HG02678 (cell line): ENCODE measurements around the gene GPR107.

Source experiments
- ATAC-seq: cut with Tn5 transposase; IDR thresholded peaks from one replicate; pipeline ENCODE4 v1.9.1; 2021; ENCODE audit warnings: mild to moderate bottlenecking, moderate library complexity; ENCODE audit not compliant: unreplicated experiment

Gene GPR107

DNA sequence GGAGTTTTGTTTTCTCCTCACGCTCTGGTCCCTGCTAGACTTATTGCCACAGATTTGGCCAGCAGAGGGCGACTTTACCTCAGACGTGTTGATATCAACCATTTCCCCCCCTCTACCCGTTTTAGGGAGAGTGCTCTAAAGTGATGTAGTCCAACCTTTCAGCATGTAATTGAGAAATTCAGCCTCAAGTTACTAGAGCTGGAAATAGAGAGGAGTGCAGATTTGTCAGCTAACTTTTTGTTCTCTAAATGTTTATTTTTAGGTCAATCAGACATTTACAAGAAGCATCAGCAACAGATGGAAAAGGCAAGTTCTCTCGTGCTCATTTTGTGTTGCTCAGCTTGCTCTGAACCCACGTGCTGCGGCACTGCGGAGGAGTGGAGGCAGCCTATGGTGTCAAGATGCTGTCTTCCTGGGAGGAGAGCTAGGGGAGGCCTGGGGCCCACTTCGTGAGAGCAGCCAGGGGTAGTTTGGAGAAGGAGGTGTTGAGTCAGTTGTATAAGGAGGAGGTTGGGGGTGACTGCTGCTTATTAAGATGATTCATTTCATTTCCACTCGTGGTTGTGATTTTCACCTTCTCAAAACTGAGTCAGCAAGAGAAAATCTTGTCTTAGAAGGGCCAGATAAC is 53.6 kb downstream of the GPR107 start:
- no peak for ATAC-seq

DNA sequence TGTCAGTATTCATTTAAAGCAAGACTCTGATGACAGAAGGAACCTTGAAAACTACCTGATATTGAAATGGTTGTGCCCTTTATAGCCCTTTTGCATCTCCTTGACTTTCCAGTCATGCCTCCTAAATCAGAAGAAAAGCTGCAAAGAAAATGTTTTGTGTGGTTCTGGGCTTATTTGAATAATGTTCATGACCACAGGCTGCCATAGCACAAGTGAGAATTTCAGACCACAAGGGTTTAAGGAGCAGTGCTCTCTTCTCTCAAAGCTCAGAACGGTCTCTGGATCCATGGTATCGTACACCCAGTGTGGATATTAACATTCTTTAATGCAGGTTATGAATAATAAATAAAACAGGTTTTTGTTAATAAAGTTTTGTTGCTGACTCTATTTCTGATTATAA is 54.2 kb downstream of the GPR107 start:
- ATAC-seq, result no peak

DNA sequence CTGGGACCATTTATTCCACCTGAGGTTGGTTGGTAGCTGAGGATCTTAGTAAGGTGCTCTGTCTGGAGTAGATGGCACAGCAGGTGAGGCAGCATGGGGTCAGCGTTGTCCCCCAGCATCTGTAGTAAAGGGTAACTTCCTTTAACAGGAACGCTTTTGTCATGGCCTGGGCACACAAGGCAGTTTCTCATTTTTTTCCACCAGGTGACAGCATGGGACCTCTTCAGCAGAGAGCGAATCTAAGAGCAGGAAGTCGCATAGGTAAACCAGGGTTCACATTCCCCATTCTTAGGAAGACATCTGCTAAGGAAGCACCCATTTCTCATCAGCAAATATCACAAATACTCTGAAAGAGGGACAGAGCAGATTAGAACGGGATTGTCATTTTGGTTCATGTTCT is 56.5 kb downstream of the GPR107 start:
- no peak for ATAC-seq

DNA sequence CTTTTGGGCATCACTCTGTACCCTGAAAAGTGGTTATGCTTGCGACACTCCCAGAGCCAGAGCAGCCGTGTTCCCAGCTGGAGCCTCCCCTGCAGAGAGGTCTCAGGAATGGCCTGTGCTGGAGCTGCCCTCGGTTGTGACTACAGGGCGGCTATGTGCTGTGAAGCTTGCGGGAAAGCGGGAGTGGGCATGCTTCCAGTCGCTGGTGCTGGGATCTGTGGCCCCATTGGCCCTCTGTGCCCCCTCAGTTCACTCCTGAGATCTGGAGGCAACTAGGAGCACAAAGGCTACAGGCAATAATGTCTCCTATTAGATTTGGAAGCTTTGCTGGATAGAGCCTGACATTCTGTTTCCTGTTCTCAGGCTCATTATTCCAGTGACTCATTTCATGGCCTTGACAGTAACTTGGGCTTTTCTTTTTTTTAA is 56.9 kb downstream of the GPR107 start:
- ATAC-seq, result no peak

DNA sequence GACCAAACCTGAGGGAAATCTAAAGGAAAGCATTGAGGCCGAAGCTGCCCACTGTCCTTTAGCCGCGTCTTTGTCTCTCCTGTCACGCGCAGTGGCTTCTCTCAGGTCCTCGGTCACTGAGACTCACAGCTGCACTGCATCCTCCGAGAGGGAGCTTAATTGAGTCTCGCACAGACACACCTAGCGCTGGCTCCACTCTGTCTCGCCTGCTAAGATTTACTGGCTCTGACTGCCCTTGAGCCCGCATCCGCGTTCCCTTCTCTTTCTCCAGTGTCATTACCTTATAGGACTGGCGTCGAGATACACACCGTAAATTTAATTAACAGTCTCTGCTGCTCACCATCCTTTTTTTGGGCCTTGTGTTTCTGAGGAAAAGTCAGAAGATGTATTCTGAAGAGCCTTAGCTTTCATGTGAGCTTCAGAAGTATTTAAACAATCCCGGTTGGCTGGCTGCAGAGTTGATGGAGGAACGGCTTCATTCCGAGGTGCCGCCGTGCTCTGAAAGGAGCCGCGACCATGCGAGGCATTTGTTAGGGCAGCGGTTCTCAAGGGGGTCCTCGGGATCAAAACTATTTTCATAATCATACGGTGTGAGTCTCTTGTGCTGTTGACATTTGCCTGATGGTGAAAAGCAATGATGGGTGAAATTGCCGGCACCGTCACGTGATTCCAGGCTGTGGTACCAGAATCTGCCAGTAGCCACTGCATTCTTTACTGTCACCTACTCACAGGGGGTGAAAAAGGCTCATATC is 58.3 kb downstream of the GPR107 start:
- ATAC-seq, result no peak

DNA sequence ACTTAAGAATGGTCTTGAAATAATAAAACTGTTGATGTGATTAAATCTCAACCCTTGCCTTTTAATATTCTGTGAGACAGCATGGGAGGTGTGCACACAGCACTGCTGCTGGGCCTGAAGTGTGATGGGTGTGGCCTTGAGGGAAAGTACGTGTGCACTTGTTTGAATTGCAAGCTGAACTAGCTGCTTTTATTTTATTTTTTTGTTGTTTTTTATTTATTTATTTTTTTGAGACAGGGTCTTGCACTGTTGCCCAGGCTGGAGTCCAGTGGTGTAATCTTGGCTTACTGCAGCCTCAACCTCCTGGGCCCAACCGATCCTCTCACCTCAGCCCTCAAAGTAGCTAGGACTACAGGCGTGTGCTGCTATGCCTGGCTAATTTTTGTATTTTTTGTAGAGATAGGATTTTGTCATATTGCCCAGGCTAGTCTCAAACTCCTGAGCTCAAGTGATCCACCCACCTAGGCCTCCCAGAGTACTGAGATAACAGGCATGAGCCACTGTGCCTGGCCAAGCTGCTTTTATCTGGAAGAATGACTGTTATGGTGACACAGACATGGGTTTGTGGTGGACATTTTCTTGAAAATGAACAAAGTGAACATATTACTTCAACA is 58.9 kb downstream of the GPR107 start:
- ATAC-seq, result no peak

DNA sequence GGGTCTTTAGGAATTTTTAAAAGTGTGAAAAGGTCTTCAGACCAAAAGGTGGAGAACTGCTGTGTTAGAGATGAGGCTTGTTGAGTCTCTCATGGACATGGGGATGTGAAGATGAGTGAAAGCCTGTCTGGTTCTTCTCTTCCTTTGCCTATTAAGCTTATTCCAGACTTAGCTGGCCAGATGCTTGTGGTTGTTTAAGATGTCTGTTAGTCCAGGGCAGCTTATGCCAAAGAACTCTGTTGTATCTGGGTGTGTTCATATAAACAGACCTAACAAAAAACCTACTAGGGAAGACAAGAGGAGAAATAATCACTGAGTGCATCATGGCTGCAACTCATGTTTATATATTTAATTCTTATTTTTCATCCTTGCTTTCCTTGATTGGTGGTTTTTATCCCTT is 61.0 kb downstream of the GPR107 start:
- ATAC-seq, result no peak

DNA sequence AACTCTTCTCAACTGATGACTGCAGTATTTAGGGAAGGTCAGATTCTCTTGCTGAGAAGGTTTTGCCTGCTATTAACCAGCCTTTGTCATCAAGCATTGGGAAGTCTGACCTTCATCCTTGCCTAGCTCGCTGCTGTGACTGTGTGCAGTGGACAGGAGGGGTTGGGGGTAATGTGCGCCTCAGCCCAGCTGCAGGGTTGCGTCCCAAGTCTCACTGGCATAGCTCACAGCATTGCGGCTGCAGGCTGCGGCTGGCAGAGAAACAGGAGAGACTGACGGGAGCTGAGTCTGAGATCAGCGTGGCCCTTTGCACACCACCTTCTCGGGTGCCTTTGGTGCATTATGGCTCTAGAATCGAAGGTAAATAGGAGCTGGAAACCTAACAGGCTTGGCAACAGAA is 62.6 kb downstream of the GPR107 start:
- no peak for ATAC-seq

DNA sequence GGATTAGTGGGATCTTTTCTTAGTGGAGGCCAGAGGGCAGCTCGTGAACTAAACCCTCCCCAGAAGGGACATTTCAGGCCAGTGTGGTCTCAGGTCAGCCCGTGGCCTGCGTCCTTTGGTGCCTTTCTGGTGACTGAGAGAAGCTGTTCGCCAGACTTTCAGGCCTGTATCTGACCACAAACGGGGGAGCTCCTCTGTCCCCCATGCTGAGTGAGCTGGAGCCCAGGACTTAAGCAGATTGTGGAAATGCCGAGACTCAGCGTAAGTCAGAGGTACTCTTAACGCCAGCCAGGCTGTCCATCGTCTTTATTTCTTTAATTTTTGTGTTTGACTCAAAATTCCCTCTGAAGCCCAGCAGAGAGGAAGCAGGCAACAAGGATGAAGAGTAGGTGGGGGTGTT is 63.7 kb downstream of the GPR107 start:
- ATAC-seq, result no peak

DNA sequence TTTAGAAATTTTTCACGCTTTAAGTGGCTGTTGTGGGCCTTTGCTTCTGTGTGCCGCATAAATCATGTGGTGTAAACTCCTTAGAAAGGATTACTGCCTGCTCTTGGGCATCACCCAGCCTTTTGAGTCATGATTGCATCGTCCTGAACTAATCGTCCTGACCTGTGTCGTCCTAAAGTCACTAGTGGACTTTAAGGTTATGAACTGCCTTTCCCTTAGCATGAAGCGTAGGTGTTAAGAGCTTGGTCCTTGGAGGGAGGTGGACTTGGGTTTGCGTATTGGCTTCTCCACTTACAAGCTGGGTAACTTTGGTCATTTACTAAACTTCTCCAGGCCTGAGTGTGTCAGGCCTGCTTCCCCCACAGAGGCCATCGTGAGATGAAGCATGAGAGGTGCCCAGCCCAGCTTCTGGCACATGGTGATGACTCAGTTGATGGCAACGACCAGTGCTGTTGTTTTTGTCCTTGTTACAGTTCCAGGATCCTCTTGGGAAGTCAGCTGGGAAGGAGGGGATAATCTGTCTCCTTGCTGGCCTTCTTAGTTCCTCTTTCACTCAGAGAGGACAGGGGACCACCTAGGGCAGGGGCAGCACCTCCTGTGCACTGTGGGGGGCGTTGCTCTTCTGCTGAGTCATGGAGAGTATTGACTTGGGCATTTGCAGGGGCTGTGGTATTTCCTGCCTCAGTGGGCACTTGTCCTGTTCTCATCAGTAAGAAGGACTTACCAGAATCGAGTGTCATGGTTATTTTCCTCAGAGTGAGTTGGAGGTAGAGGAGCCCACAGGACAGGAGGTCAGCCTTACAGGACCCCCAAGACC is 64.3 kb downstream of the GPR107 start:
- no peak for ATAC-seq

DNA sequence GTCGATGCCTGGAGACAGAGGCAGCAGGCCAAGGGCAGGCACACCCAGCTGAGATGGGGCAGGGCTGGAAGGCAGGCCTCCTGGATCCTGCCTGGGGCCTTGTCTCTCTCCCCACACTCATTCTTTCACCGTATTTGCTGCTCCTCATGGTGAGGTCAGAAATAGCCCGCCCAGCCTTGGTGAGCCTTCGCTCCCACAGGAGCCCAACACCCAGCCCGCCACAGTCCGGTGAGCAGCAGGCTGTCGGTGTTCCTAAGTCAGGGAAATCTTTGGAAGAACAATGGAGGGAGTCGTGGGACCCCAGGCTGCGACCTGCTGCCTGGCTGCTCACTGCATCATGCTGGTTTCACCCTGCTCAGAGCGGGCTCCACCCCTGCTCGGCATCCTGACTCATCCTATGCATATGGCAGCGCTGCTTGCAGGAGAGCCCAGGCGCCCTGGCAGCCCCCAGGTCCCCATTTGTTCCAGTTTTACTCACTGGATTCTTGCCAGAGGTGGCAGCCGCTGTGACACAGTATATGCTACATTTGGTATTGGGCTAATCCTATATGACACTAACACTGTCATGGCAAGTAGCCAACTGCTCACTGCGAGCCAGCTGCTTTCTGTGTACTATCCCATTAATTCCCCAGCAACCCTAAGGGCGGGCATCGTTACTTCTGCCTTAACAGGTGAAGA is 65.3 kb downstream of the GPR107 start:
- ATAC-seq, result no peak

DNA sequence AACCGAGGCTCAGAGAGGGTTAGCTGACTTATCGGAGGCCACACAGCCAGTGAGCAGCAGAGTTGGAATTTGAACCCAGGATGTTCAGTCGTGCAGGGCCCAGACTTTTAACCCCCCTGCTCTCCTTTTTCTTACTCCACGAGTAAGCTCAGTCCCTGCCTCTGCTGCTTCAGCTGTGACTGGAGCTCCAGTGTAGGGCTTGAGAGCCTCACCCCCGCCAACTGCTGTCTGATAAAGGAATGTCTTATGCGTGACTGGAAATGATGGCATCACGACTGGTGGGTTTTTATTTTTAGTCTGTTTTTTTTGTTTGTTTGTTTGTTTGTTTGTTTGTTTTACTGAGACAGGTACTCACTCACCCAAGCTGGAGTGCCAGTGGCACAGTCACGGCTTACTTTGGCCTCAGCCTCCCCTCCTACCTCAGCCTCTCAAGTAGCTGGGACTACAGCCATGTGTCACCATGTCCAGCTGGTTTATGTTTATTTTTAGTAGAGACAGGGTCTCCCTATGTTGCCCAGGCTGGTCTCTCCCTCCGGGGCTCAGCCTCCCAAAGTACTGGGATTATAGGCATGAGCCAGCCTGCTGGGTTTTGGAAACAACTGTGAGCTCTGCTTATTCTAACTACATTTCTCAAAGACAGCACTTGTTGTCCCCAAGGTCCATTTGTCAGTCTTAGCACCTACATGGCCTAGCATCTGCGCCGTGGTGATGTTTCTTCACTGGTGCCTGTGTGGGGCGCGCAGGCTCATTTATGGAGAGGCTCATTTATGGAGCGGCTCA is 66.0 kb downstream of the GPR107 start:
- ATAC-seq, result no peak

DNA sequence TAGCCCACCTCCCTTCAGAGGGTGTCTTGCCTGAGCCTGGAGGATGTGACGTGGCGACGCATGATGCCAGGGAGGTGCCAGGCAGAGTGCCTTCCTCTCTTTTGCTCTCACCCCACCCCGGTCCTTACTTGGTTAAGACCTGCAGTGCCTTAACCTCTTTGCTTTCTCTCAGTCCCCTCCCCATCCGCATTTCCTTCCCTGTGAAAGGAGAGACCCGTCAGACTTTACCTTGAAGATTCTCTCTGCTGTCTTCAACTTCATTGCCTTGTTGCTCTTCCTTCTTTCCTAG is 66.5 kb downstream of the GPR107 start:
- no peak for ATAC-seq

DNA sequence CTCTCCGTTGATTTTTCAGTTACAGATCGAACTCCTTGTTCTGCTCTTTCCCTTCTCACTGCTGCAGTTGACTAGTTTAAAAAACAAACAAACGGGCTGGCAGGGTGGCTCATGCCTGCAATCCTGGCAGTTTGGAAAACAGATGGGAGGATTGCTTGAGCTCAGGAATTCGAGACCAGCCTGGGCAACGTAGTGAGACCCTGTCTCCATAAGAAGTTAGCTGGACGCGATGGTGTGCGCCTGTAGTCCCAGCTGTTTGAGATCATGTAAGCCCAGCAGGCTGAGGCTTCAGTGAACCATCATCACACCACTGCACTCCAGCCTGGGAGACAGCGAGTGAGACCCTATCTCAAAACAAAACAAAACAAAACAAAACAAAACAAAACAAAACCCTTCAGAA is 67.1 kb downstream of the GPR107 start:
- no peak for ATAC-seq

DNA sequence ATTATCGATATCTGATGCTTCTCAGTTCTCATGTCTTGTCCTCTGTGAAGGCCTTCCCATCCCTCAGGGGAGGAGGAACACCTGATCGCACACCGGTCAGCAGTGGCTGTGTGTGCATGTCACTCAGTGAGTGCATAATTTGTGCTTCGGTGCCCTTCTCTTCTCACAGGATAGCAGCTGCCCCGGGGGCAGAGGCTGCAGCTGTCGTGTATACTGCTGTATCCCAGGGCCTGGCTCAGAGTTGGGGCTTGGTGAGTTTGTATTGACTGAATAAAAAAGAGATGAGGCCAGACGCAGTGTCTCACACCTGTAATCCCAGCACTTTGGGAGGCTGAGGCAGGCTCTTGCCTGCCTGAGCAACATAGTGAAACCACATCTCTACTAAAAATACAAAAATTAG is 68.8 kb downstream of the GPR107 start:
- ATAC-seq, result no peak

DNA sequence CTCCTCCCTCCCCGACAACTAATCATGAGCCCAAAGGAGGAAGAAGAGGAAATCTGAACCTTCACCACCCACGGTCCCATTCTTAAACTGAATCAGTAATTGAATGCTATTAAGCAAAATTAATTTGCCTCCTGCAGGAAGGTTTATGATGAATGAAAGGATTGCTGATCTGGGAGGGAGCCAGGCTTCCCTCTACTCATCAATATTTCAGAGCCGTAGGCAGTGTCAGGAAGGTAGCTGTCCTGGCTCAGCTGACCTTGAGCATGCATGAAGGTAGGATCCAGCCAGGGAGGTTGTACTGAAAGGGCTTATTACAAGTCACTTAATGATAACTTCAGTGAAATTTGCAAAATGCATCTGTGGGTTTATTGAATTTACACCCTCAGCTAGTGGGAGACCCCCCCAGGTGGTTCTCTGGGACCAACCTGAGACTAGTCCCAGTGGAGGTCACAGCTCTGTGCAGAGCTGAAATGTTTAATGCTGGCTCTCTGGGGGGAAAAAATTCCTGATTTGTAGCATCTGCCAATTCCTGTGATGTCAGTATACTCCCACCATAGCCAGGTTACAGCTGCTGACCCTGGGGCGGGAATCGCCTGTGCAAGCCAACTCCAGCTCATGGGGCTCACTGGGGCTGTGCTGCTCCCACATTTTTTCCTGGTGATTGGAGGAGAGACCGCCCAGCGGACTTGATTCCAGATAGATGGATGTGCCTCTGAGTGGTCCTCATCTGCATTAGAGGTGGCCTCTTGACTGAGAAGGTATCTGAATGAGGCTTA is 70.6 kb downstream of the GPR107 start:
- no peak for ATAC-seq

DNA sequence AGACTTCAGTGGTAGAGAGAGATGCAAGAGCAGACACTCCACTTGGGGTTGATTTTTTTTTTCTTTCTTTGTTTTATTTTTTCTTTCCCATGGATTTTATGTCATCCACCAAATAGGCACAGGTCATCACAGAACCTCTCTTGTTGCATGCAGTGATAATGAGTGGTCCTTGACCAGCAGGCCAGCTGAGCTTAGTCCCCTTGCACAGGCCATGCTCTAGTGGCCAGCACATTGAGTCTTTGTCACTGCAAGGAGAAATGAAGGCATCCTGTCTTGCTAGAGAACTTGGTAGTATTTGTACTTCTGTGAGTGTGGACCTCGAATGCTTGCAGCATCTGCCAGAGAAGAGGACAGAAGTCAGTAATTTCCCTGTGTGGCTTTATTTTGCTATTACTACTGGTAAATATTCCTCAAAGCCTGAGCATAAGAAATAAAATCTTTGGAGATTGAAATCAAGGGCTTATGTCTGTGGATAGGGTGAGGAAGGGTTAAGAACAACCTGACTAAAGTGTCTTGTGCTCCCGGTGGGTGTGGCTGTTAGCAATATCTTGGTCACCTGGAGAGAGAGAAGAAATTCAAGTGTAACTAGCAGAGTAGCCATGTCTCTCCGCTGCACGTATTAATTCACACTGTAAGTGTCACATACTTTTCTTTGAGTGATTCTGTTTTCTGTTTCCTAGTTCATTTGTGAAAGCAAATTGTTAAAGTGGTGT is 73.2 kb downstream of the GPR107 start:
- no peak for ATAC-seq

DNA sequence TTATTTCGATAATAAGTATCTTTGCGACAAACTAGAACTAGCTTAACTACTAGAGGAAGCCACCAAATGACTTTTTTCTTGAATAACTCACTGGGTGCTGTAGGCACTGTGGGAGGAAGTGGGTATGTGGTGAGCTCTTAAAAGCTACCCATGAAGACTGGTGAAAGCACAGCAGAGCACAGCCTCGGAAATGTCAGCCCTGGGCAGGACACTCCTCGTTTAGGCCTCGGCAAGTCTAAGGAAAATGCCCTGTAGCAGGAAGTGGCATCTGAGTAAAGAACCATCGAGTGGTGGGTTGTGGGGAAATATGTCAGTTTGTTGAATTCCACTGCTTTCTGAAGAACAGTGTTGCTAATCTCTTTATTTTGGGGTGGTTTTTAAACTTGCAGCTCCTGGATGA is 74.5 kb downstream of the GPR107 start:
- ATAC-seq, result peak; percentile 67
